GM04504 (cell line): ENCODE results near the gene KIF26A.
"Not testable (repeated sequence)": the region's sequence is repeated elsewhere in the genome, so short reads cannot be mapped to it uniquely, and the experiment has no call there.

Experiments
- DNase-seq: peaks from one replicate; pipeline ENCODE4 v3.0.0-alpha.2; 2012; ENCODE audit warnings: low read depth

Gene KIF26A

DNA sequence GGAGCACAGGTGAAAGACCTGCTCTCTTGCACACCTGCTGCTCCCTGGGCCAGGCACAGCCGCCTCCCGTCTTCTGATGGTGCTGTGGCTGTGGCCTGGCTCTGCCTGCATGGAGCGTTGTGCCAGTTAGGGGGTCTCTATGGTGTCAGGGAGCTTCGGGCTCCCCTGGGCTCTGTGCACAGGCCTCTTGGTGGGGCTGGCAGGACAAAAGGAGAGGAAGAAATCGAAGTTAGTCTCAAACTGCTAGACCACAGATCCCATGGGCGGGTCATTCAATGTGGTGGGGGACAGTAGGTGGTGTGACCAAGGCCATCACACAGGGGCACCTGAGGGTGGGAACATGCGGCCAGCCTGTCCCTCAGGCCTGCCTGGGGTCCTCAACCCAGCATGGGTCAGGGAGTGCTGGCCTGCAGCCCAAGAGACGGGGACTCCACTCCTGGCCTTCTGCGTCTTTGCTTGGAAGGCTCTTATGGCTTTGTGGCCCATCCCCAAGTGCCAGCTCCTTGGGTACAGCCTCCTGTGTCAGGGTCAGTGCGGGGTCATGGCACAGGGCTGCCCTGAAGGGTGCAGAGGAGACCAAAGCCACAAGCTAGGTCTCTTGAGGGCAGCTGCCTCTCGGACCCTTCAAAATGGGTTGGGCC, 84.1 kb downstream of the KIF26A start:
- no peak for DNase-seq

DNA sequence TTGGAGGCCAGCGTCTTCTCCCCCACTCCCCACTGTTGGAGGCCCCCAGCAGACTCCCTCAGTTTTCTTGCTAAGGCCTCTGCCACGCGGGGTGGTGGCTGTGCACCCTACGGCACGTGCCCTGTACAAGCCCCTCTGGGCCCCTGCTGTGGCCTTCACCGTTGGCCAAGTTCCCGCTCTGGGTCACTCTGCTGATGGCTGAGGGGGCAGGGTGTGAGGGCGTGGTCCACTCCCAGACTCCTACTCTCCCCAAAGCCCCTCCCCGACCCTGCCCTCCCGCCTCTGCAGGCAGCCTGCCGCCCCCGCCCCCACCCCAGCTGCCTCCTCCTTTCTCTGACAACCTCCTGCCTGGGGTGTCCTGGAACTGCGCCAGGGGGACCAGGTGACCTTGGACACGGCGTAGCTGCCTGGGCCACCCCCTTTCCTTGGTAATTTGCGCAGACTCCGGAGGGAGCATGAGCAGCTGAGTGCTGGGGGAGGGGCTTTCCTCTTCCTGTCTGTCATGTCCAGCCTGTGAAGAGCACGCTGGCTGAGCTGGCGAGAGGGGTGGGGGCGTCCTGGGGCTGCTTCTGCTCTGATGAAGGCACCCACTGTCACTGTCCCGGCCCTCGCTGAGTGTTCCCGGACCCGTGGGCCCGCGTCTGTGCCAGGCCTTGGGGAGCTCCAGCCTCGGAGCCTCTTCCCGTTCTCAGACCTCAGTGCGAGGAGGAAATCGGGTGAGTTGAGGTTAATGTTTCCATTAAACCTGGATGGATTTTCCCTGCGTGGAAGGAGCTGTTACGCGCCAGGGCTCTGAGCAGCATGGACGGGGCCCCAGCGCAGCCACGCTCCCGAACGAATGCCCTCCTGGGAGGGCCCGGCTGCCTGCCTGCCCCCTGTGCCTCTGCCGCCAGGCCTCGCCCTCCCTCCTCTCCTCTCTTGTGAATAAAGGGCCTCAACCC, 85.0 kb downstream of the KIF26A start:
- DNase-seq = no peak

DNA sequence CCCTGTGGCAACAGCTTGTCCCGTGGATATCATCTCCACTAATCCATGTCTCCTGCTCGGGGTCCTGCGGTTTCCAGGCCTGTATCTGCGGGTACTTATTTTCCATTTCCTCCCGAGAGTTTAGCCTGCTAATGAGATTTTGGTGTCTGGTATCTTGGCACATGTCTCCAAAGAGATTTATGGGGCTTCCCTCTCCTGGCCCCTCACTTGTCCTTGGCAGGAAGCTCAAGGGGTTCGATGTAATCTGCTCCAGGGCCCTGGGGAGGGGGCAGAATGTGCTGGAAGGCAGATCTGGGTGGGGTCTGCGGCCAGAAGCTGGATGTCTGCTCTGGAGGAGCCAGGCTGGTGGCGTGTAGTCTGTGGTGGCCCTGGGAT, 85.7 kb downstream of the KIF26A start:
- no peak for DNase-seq

DNA sequence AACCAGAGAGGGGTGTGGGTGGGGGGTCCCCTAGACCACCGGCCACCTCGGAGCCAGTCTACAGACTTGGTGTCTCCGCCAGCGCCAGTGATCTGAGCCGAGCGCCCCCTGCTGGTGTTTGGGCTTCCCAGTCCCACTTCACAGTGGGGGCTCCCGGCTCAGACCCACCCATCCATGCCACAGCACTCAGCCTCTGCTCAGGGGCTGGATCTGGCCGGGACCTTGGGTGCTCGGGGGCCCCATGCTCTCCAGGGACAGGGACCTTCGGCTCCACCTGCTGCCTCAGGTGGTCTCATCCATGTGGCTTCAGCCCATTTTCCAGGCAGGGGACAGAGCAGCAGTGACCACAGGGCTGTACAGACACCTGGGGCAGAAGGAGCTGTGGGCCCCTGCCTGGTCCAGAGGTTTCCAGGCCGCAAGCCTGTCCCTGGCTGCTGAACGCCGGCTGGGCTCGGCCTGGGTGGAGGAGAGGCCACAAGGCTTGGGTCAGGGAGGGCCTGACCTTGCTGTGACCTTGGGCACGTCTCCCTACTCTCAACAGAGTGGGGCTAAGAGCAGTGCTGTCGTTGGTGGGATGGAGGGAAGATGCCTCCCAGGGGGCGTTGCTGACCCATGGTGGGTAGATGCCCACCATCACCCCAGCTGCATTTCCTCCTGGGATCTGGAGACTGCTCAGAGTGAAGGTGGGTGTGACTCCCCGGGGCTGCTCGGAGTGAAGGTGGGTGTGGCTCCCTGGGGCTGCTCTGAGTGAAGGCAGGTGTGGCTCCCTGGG, 86.3 kb downstream of the KIF26A start:
- no peak for DNase-seq

DNA sequence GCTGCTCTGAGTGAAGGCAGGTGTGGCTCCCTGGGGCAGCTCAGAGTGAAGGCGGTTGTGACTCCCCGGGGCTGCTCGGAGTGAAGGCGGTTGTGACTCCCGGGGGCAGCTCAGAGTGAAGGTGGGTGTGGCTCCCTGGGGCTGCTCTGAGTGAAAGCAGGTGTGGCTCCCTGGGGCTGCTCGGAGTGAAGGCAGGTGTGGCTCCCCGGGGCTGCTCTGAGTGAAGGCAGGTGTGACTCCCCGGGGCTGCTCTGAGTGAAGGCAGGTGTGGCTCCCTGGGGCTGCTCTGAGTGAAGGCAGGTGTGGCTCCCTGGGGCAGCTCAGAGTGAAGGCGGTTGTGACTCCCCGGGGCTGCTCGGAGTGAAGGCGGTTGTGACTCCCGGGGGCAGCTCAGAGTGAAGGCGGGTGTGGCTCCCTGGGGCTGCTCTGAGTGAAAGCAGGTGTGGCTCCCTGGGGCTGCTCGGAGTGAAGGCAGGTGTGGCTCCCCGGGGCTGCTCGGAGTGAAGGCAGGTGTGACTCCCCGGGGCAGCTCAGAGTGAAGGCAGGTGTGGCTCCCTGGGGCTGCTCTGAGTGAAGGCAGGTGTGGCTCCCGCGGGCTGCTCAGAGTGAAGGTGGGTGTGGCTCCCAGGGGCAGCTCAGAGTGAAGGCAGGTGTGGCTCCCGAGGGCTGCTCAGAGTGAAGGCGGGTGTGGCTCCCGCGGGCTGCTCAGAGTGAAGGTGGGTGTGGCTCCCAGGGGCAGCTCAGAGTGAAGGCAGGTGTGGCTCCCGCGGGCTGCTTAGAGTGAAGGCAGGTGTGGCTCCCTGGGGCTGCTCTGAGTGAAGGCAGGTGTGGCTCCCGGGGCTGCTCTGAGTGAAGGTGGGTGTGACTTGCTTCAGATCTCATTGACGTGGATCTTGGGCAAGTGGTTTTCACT, 87.1 kb downstream of the KIF26A start:
- not testable (repeated sequence) for DNase-seq

DNA sequence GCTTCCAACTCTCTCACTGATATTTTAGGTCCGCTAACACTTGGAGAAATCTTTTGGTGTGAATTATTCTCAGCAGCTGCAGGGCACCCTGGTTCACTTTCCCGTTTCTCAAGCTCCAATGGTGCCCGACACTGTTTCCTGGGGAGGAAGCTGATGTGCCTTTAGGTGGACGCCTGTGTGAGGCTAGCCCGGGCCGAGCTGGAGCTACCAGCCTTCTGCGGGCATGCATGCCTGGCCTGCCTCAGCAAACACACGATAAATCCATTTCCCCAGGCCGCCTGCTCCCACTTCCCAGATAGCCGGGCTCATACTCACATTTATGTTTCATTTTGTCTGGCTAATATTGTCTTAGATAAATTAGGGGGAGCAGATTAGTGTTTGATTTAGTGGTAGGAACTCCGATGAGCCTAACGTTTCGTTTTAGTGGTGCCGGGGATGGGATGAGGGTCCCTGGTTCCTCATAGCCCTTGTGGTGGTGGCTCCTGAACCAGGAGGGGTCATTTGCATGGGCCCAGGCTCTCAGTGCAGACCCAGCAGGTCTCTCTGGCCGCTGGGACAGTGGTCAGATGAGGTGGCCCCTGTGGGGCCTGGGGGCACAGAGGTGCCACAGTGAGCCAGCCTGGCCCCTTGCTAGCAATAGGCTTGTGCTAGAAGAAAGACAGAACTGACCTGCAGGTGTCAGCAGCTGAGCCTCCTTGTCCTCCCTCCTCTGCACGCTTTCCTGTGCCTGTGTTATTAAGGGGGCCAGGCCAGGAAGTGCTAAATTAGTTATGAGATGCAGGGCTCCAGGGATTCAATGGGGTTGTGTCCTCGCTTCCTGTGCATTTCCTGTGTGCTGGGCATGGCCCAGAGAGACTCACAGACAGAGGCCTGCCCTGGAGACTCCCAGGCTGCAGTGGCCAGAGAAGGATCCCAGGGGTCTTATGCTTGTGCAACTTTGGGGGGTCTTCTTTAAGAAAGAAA, 88.3 kb downstream of the KIF26A start:
- no peak for DNase-seq

DNA sequence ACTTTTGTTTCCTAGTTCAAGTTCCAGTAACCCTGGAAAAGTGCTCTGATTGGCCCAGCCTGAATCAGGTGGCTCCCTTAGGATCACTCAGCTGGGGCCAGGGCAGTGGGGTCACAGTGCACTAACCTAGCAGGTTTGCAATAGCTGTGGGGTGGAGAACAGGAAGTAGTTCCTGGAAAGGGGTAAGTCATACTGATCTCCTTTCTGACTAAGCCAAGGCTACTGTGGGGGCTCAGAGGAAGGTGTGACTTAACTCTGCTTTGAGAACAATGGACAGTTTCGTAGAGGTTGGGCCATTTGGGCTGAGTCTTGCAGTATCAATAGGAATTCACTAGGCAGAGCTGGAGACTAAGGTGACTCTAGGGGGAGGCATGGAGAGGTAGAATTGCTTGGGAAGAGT, 89.4 kb downstream of the KIF26A start:
- no peak for DNase-seq

DNA sequence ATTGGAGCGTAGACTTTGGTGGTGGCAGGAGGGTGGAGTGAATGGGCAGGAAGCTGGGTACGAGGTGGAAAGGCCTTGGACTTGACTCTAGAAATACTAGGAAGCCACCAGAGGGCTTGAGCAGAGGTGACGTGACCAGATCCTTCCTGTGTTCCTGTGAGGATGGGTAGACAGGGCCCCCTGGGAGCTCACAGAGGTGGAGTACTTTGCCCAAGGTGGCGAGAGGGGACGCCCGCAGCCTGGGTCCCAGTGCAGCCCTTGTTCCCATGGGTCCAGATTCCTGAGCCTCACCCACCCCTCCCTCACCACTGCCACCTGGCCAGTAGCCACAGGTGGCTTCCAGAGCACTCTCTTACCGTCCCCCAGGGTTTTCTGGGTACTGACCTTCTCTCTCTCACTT, 89.8 kb downstream of the KIF26A start:
- no peak for DNase-seq

DNA sequence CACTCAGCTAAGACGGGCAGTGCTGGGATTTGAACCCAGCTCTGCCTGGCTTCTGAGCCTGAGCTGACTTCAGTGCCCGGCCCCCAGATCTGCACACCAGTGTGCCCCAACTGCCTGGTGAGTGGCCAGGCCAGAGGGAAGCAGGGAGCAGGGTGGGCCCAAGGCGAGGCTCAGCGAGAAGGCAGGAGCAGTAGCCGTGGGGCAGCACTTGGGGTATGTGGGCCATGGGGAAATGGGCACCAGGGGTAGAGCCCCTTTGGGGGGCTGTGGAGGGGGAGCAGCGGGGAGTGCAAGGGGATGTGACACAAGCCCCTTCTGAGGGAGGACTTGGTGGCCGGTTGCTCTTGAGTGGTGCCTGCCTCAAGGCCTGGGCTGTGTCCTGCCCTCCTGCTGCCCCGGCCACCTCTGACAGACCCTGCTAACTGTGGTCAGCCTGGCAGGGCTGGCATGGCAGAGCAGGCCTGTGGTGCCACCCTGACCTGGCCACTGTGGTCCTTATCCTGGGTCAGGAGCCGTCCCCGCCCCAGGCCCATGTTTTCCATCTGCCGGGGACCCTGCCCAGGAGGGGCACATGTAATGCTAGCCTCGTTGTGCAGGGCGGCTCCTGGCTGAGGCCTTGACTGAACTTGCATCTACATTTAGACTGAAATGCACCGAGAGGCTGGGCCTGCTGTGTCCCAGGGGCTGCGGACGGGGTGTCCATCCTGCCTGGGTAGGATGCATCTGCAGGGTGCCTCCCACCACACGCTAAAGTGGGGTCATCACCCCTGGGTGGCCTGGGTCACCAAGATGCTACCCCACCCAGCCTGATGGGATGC, 90.5 kb downstream of the KIF26A start:
- no peak for DNase-seq

DNA sequence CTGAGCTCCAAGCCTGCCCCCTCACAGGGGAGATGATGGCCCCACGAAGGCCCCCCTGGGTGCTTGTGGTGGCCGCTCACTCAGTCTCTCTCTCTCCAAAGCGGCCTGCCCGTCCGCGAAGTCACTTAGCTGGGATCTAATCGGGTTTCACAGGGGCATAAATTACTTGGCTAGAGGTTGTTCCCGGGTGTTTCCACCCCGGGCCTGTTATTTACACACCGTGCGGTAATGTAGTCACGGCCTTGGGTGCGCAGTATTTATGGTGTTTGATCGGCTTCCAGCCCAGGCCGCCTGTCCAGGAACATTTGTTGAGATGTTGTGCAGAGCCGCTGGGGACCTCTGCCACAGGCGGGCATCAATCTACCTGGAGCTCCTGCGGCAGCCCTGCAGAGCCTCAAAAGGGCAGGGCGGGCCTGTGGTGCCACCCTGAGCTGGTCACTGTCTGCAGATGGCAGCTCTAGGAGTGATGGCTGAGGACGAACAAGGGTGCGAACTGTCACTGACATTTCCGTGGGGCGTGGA, 91.2 kb downstream of the KIF26A start:
- no peak for DNase-seq

DNA sequence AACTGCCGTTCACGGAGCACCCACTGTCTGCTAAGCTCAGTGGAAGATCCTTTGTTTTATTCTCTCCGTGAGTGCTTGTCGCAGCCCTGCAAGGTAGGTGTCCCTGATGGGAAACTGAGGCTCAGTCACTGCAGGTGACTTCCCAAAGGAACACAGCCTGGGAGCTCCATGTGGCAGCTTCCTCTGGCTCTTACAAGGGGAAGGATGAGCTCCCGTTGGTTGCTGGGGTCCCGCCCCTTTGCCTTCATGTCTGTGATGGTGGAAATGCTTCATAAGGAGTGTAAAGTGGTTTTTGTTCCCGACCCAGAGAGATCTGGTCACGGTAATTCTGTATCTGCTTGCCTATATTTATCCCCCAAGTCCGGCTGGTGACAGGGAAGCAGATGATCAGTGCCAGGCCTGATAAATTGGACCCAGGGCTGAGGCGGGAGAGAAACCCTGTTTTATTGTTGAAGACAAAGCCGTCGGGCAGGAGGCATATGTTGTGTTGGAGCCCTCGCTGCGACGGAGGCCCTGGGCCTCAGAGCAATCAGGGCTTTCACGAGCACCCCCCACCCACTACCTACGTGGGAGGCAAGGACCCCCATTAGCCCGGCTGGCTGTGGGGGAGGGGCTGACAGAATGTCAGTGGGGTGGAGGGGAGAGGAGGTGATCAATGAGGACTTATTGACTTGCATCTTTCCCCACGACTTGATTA, 91.9 kb downstream of the KIF26A start:
- no peak for DNase-seq
